GM19452 (cell line): Measurements from ENCODE around the gene STAT6.

Experiments used
- ATAC-seq: cut with Tn5 transposase; IDR thresholded peaks from one replicate; pipeline ENCODE4 v1.9.1; 2021; ENCODE audit not compliant: unreplicated experiment

The STAT6 gene

DNA sequence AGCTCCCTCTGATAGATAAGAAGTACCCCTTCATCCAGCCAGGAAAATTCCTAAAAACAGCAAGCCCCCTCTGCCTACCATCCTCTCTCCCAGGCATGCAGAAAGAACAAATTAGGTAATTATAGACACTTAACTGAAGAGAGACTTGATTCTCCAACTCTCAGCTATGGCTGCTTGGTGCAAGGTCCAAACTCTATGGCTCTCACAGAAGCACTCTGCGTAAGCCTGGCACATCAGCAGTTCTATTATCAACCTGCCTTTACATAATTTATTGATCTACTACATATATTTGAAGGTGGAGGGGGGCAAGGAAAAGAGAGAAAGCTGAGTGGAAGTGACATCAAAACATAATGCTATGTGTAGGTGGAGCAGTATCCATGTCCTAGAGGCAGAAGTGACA is 60.2 kb downstream of the STAT6 start:
- no peak for ATAC-seq

DNA sequence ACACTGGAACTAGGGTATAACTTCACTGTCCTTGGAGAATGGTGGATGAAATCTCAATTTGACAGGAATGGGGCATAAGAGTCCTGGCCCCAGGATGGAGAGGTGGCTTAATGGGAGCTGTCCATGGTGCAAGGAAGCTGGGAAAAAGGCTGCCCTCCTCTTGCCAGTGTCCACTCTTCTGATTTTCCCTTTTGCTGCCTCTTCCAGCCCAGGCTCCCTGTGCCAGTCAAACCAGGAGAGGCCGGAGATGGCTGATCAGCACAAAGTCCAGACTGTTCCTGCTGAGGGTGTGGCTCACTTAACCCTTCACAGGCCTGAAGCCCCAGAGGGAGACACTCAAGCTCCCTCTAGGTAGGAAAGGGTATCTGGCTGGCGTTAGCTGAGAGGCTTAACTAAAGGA is 61.3 kb downstream of the STAT6 start, which contains the start of gene MYO1A:
TSS of gene MYO1A (minus strand) at position 240 of the 400 bp plus-strand sequence. CDS start 1,806 bp downstream, outside the sequence.
- ATAC-seq: no peak

DNA sequence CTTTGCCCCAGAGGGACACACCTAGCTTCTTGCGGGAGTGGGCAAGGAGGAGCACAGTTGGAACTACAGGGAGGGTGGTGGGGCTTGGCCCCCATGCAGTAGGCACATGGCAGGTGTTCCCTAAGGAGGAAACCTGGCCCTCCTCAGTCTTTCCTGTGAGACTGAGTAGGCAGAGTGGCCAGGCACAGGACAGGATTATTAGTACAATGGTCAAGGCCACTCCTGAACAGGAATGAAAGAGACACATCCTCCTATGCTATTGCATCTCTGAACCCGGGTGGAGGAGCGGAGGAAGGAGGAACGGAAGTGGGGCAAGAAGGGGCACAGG is 62.1 kb downstream of the STAT6 start:
- no peak for ATAC-seq

DNA sequence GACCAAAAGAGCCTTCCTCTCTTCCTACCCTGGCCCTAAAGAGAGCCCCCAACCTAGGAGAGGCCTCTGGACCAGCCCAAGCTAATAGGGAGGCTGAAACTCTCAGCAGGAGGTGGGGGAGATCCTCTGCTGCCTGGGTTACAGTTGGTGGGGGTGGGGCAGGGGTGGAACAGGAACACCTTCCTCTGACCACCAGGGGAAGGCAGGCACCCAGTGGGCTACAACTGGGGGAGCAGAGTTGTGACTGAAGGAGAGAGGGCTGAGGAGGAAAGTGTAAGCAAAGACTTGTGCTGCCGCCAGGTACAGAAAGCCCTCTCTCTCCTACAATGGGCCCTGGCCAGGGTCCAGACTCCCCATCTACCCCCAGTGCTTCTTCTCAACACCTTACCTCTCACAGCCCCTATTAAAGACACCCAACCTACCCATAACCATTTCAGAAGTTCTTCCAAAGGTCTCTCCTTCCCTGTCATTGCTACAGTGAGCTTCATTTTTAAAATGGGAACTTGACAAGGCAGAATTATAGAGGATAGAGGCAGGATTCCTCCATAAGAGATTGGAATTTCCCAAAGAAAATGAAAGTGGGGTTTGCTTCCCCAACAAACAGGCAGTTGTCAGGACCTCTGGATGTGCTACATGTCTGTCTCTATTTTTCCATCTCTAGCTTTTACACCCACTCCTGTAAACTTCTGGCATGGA is 62.6 kb downstream of the STAT6 start:
- no peak for ATAC-seq

DNA sequence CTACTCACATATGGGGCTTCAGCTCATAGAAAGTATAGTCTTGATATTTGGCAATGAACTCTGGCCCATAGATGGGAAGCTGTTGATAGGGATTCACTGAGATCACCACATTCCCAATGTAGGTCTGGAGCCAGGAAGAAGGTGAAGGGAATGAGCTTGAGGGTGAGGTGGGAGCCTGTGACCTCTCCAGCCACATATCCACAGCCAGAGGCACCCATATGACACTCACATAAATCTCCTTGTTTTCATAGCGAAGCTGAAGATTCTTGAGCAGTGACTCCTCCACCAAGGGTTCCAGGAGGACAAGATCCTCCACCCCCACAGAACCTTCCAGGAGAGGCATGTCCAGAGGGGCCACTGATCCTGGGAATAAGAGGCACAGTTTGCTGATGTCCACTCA is 63.2 kb downstream of the STAT6 start:
- ATAC-seq: no peak

DNA sequence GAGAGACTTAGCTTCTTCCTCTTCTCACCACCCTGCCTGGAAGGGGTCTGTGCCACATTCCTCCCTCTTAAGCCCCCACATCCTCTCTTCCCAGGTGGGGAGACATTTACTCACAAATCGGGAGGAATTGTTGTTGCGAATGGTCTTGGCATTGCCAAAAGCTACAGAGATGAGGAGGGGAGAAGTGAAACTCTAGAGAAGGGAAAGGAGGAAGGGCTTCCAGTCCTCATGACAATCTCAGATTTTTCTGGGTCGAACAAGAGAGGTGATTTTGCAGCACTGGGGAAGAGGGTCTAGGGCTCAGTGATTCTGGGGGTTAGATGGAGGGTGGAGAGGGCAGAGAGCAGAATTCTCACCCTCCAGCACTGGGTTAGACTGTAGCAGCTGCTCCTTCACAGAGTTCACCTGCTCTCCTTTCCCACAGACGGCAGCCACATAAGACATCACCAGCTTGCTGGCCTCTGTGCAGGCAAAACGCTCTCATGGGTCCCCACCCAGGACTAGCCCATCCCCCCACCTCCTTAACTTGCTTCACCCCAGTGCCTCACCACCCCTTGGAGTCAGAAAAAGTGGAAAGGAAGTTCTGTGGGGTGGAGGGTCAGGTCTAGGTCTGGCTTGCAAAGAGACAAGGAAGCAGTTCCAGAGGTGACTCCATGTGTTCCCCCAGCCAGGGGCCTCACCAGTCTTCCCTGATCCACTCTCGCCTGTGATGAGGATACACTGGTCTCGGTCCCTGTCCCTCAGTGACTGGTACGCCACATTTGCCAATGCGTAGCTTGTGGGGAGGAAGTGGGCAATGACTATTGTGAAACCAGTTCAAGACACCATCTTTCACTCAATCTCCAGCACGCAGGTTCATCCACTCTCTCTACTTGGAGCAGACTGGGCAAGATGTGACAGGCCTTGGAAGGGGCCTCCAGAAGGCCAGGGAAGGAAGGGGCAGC is 63.9 kb downstream of the STAT6 start:
- peak; percentile 58 for ATAC-seq

DNA sequence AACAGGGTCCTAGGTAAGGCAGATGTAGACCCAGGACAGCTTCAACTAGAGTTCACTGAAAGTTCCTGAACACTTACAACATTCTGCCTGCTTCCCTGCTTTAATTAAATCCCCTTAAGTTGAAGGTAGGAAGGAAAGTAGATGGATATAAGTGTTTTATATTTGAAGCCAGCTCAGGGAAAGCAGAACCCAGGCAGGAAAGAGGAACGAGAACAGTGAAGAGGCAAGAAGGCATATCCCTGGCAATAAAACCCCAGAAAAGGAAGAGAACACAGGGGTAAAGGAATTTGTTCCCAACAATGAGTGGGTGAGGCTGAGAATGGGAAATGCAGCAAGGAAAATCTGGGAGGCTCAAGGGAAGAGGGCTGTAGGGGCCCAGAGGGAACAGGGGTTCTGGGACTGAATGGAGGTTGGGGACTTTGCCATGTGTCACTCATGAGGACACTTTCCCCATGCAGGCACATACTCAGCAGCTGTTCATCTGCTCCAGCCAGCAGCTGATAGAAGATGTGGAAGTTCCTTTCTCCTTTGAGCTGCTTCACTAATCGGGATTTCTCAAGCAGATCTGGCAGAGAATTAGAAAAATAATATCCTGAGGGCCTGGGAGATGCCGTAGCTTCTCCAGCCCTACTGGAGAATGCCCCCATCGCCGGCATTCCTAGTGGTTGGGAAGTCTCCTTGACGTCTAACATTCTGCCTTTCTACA is 64.9 kb downstream of the STAT6 start:
- no peak for ATAC-seq
